HFFc6 (cell line): ENCODE measurements around the gene UPF1. TPM values are rescaled to one million over a fixed set of nuclear protein-coding genes. Genes with fewer than 3 reads are reported as not detected.
A peak's percentile ranks its signal among the peaks of the same experiment; 100 is the strongest.
"Not testable (repeated sequence)": the region's sequence is repeated elsewhere in the genome, so short reads cannot be mapped to it uniquely, and the experiment has no call there.

Experiments
- DNase-seq: peaks from one replicate; pipeline ENCODE4 v3.0.0-alpha.2; 2018
- H3K27ac Mint-ChIP-seq: 2 replicates; pipeline ENCODE4 v1.8.0; 2020; ENCODE audit warnings: mild to moderate bottlenecking, mixed read lengths
- H3K27me3 Mint-ChIP-seq: 2 replicates; pipeline ENCODE4 v1.8.0; 2021; ENCODE audit warnings: mild to moderate bottlenecking, moderate library complexity, mixed read lengths; ENCODE audit not compliant: insufficient read depth
- H3K36me3 Mint-ChIP-seq: 2 replicates; pipeline ENCODE4 v1.8.0; 2021; ENCODE audit warnings: low read depth, mixed read lengths
- H3K4me1 Mint-ChIP-seq: 2 replicates; pipeline ENCODE4 v1.8.0; 2020; ENCODE audit warnings: low read depth, mixed read lengths
- H3K4me3 Mint-ChIP-seq: 2 replicates; pipeline ENCODE4 v1.8.0; 2020; ENCODE audit warnings: mild to moderate bottlenecking, moderate library complexity, mixed read lengths
- H3K9me3 Mint-ChIP-seq: 2 replicates; pipeline ENCODE4 v1.8.0; 2020; ENCODE audit warnings: mild to moderate bottlenecking, mixed read lengths
- CTCF ChIP-seq: fragments of 200-600 bp; sonication (generic); IDR thresholded peaks from 2 replicates; pipeline ENCODE4 v1.5.0; 2021; ENCODE audit warnings: antibody characterized with exemption, mild to moderate bottlenecking
- total RNA-seq, 6 experiments: library from RNA; stranded (reverse); fragmentation: NEBNext Ultra II Directional; extraction: Animal tissue kit (Norgen Biotek cat#: 25700); gene quantifications; 2 replicates in 1 of 6; 3 replicates in 5 of 6; pipeline ENCODE4 v1.2.3, GENCODE V29; 2021

The UPF1 gene
- total RNA-seq, 6 experiments from 2014 or later, result 46.3 to 54.7 (median 51.4) TPM

- peaks cover 9% of the 10 kb centered on the region for H3K27me3 Mint-ChIP-seq
- H3K4me3 Mint-ChIP-seq, result no peak overlapping the region
- no peaks in the 10 kb centered on the region for H3K36me3 Mint-ChIP-seq
- peaks cover 9% of the 10 kb centered on the region for H3K4me1 Mint-ChIP-seq
- no peak for DNase-seq
- no peaks in the 10 kb centered on the region for H3K9me3 Mint-ChIP-seq
- no peak overlapping the region for H3K27ac Mint-ChIP-seq
- no peak for TF ChIP-seq CTCF
Observed at GRCh38 chr19:18804643-18805042, 27.1 kb upstream of the UPF1 start.

GRCh38 chr19:18807861-18808331 is 23.9 kb upstream of the UPF1 start:
- H3K4me1 Mint-ChIP-seq, result peaks cover 12% of the 10 kb centered on the region
- H3K9me3 Mint-ChIP-seq, result no peaks in the 10 kb centered on the region
- H3K27me3 Mint-ChIP-seq, result peaks cover 7% of the 10 kb centered on the region
- H3K4me3 Mint-ChIP-seq, result no peak overlapping the region
- no peak for TF ChIP-seq CTCF
- no peaks in the 10 kb centered on the region for H3K36me3 Mint-ChIP-seq
- H3K27ac Mint-ChIP-seq, result no peak overlapping the region; the same call in 1 of the 2 replicates
- DNase-seq, result peak; percentile 54

- Mint-ChIP-seq H3K4me3 (peak overlapping the region; percentile 64), H3K27ac (peak overlapping the region; percentile 55), H3K9me3 (no peaks in the 10 kb centered on the region), H3K4me1 (peaks cover 12% of the 10 kb centered on the region), H3K27me3 (peaks cover 7% of the 10 kb centered on the region), H3K36me3 (no peaks in the 10 kb centered on the region)
- TF ChIP-seq CTCF, result no peak
- DNase-seq, result peak; percentile 76
Observed at GRCh38 chr19:18809149-18809868, 22.4 kb upstream of the UPF1 start.

- H3K27me3 Mint-ChIP-seq, H3K9me3 Mint-ChIP-seq, H3K27ac Mint-ChIP-seq, H3K36me3 Mint-ChIP-seq, H3K4me3 Mint-ChIP-seq, DNase-seq: not testable (repeated sequence)
- peaks cover 12% of the 10 kb centered on the region for H3K4me1 Mint-ChIP-seq
Observed at GRCh38 chr19:18811638-18812037, 20.1 kb upstream of the UPF1 start.

- no peak for TF ChIP-seq CTCF
- H3K9me3 Mint-ChIP-seq, result no peaks in the 10 kb centered on the region
- no peak for DNase-seq
- H3K27ac Mint-ChIP-seq, result no peak overlapping the region
- H3K4me3 Mint-ChIP-seq, result no peak overlapping the region
- H3K4me1 Mint-ChIP-seq, result peaks cover 8% of the 10 kb centered on the region
- H3K36me3 Mint-ChIP-seq, result no peaks in the 10 kb centered on the region
- peaks cover 7% of the 10 kb centered on the region for H3K27me3 Mint-ChIP-seq
Observed at GRCh38 chr19:18814063-18814462, 17.7 kb upstream of the UPF1 start.

- Mint-ChIP-seq H3K9me3 (no peaks in the 10 kb centered on the region), H3K27ac (no peak overlapping the region), H3K36me3 (no peaks in the 10 kb centered on the region), H3K4me3 (no peak overlapping the region), H3K27me3 (peaks cover 7% of the 10 kb centered on the region), H3K4me1 (no peaks in the 10 kb centered on the region)
- no peak for TF ChIP-seq CTCF
- DNase-seq, result no peak
Observed at GRCh38 chr19:18815673-18816072, 16.1 kb upstream of the UPF1 start.

GRCh38 chr19:18816645-18817044 is 15.1 kb upstream of the UPF1 start:
- not testable (repeated sequence) for DNase-seq, H3K27me3 Mint-ChIP-seq, H3K36me3 Mint-ChIP-seq, H3K4me1 Mint-ChIP-seq, H3K9me3 Mint-ChIP-seq, H3K4me3 Mint-ChIP-seq, H3K27ac Mint-ChIP-seq
